Left renal pelvis (tissue), 4 donors: ENCODE data around the gene CLCNKA. TPM values are rescaled to one million over a fixed set of nuclear protein-coding genes. Genes with fewer than 3 reads are reported as not detected.
"Not testable (repeated sequence)": the region's sequence is repeated elsewhere in the genome, so short reads cannot be mapped to it uniquely, and the experiment has no call there.

Source experiments
- DNase-seq, 4 donors: peaks; one replicate each; pipeline ENCODE4 v3.0.0-alpha.2; 2013; ENCODE audit warnings: low read depth in 4 of 4, low spot score in 3 of 4
- polyA plus RNA-seq, 4 donors: library from polyadenylated mRNA; unstranded; fragments of 120-200 nt; gene quantifications; one replicate each; pipeline ENCODE4 v1.2.1, GENCODE V29; 2013; ENCODE audit not compliant: insufficient read length in 4 of 4

The CLCNKA gene
- polyA plus RNA-seq, 4 donors, result 1.00 to 22.4 (median 16.8) TPM

GRCh38 chr1:16033103-16033632, 11.3 kb downstream of the CLCNKA start:
- DNase-seq, result not testable (repeated sequence)

- DNase-seq, result not testable (repeated sequence)
Measured at GRCh38 chr1:16036461-16036860, 14.6 kb downstream of the CLCNKA start.

GRCh38 chr1:16038620-16038912, 16.7 kb downstream of the CLCNKA start:
- no peak for DNase-seq

- not testable (repeated sequence) for DNase-seq
Measured at GRCh38 chr1:16039871-16040270, 18.0 kb downstream of the CLCNKA start.

- no peak for DNase-seq
Measured at GRCh38 chr1:16041200-16041599, 19.4 kb downstream of the CLCNKA start.

GRCh38 chr1:16042096-16042495, 20.3 kb downstream of the CLCNKA start:
- no peak for DNase-seq

GRCh38 chr1:16042654-16043053, 20.8 kb downstream of the CLCNKA start:
- DNase-seq, result not testable (repeated sequence)

GRCh38 chr1:16043521-16043920, 21.7 kb downstream of the CLCNKA start, which contains the start of gene CLCNKB:
Gene CLCNKB (plus strand): TSS chr1:16043782. CDS start chr1:16044493, 711 bp downstream.
- DNase-seq, result no peak

GRCh38 chr1:16043950-16044349, 22.1 kb downstream of the CLCNKA start:
- DNase-seq, result no peak

- DNase-seq, result no peak
Measured at GRCh38 chr1:16046842-16047241, 25.0 kb downstream of the CLCNKA start.

- DNase-seq, result no peak
Measured at GRCh38 chr1:16047791-16048475, 26.1 kb downstream of the CLCNKA start.

GRCh38 chr1:16048573-16049189, 26.8 kb downstream of the CLCNKA start:
- peak in 3 of 4 donors; percentile 61 to 76 (median 67) for DNase-seq

GRCh38 chr1:16050328-16050727, 28.5 kb downstream of the CLCNKA start:
- no peak for DNase-seq

GRCh38 chr1:16051039-16051438, 29.2 kb downstream of the CLCNKA start:
- no peak for DNase-seq

GRCh38 chr1:16051949-16052348, 30.1 kb downstream of the CLCNKA start:
- not testable (repeated sequence) for DNase-seq

- DNase-seq, result no peak
Measured at GRCh38 chr1:16053781-16054502, 32.1 kb downstream of the CLCNKA start.

- DNase-seq, result no peak
Measured at GRCh38 chr1:16054598-16055540, 33.0 kb downstream of the CLCNKA start.

GRCh38 chr1:16055613-16056520, 34.0 kb downstream of the CLCNKA start:
- peak; percentile 44 to 75 (median 70) for DNase-seq

GRCh38 chr1:16056521-16056912, 34.7 kb downstream of the CLCNKA start:
- not testable (repeated sequence) for DNase-seq
